Keratinocyte (primary cell): ENCODE results near the gene SLC44A5.

Experiments
- CTCF ChIP-seq, 3 experiments: IDR thresholded peaks in 1 of 3; conservative IDR thresholded peaks in 1 of 3; optimal IDR thresholded peaks in 1 of 3; 2 replicates in 2 of 3; 3 replicates in 1 of 3; pipeline versions ENCODE3 to v1.5.1; 2011; ENCODE audit warnings: low read length in 3 of 3, mild to moderate bottlenecking in 3 of 3, moderate library complexity in 2 of 3, control low read depth in 1 of 3, inconsistent platforms in 1 of 3; ENCODE audit not compliant: insufficient read depth in 2 of 3; ENCODE audit errors: extremely low read depth in 1 of 3
- EZH2 ChIP-seq: IDR thresholded peaks from one replicate; pipeline ENCODE4 v1.6.1; 2012; ENCODE audit warnings: inconsistent platforms, mild to moderate bottlenecking, low read length, moderate library complexity

GRCh38 chr1:75412616-75413015 is 198.3 kb downstream of the SLC44A5 start:
- no peak for TF ChIP-seq CTCF (optimal IDR thresholded peaks at IDR 0.05 in 1 of 3, IDR thresholded peaks at IDR 0.05 in 1 of 3, conservative IDR thresholded peaks at IDR 0.05 in 1 of 3; ENCODE audit: extremely low read depth in 1 of 3, insufficient read depth in 2 of 3, low read length in 3 of 3)
- no peak for TF ChIP-seq EZH2
